Neural progenitor cell (in vitro differentiated cells): ENCODE data around the gene CFAP58.

Source experiments
- EZH2 ChIP-seq: fragments of 200-600 bp; sonication (generic); IDR thresholded peaks from 2 replicates; pipeline ENCODE4 v1.6.1; 2017; ENCODE audit warnings: antibody characterized with exemption, mild to moderate bottlenecking, moderate library complexity
- EZH2phosphoT487 ChIP-seq: fragments of 200-600 bp; sonication (generic); IDR thresholded peaks from 2 replicates; pipeline ENCODE4 v1.6.1; 2017; ENCODE audit warnings: antibody characterized with exemption
- TF ChIP-seq, protein P1 (sequence below): fragments of 200-600 bp; sonication (generic); IDR thresholded peaks from 2 replicates; pipeline ENCODE4 v1.5.1; 2017; ENCODE audit warnings: antibody characterized with exemption, mild to moderate bottlenecking

DNA sequence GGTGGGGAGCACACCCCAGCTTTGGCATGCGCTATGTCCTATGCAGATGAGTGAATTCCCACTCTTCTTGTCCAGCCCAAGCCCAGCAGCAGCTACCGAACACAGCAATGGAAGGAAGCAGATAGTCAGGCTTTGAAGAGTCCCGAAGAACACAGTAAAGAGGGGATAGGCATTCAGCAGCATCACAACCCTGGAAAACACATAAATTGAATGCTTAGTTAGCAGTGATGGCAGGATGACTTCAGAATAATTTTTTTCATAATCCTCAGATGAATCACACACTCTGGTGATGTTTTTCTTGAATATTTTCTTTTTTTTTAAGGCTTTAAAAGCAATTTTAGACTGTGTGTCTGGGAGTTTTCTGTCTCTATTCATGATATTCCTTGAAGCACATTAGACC, 95.8 kb downstream of the CFAP58 start:
- TF ChIP-seq, protein P1, sequence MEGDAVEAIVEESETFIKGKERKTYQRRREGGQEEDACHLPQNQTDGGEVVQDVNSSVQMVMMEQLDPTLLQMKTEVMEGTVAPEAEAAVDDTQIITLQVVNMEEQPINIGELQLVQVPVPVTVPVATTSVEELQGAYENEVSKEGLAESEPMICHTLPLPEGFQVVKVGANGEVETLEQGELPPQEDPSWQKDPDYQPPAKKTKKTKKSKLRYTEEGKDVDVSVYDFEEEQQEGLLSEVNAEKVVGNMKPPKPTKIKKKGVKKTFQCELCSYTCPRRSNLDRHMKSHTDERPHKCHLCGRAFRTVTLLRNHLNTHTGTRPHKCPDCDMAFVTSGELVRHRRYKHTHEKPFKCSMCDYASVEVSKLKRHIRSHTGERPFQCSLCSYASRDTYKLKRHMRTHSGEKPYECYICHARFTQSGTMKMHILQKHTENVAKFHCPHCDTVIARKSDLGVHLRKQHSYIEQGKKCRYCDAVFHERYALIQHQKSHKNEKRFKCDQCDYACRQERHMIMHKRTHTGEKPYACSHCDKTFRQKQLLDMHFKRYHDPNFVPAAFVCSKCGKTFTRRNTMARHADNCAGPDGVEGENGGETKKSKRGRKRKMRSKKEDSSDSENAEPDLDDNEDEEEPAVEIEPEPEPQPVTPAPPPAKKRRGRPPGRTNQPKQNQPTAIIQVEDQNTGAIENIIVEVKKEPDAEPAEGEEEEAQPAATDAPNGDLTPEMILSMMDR: no peak
- TF ChIP-seq EZH2 (no peak), EZH2phosphoT487 (no peak)
